HG02943 (cell line): Measurements from ENCODE around the gene NDUFA8.
"Not testable (repeated sequence)": the region's sequence is repeated elsewhere in the genome, so short reads cannot be mapped to it uniquely, and the experiment has no call there.

ENCODE experiments used
- ATAC-seq: cut with Tn5 transposase; IDR thresholded peaks from one replicate; pipeline ENCODE4 v1.9.1; 2021; ENCODE audit warnings: mild to moderate bottlenecking, low read depth, moderate library complexity; ENCODE audit not compliant: unreplicated experiment

Gene NDUFA8

DNA sequence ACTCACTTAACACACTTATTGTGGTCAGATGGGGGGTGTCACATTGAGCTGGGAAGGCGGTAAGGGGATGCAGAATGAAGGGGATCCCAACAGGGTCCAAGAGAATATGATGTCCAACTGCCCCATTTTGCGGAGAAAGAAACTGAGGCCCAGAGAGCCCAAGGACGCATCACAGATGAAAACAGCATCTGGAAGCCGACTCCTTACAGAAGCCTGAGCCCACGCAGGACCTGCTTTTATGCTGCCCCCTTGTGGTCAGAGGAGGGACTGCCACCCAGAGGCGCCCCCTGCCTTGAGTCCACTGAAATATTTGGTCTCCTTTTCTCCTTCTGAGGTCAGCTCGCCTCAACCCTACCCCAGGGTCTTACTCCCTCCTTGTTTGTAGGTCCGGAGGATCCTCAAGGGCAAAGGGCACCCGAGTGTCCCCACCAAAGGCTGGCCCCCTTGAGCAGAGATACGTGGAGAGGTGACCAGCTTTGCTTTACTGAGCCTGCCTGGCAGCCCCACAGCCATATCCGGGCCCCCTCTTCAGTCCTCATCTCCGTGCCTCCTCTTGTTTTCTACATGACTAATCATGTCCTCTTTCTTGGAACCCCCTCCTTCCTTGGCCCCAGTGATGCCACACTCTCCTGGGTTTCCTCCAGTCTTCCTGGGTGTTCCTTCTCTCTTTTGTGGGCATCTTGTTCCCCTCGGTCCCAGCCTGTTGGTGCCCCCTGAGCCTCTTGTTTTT is 36.5 kb downstream of the NDUFA8 start:
- ATAC-seq, result no peak

- ATAC-seq, result no peak
Measured at GRCh38 chr9:122122468-122122867, 37.1 kb downstream of the NDUFA8 start.

- ATAC-seq, result no peak
Measured at GRCh38 chr9:122121931-122122330, 37.6 kb downstream of the NDUFA8 start.

- ATAC-seq, result no peak
Measured at GRCh38 chr9:122121391-122121790, 38.2 kb downstream of the NDUFA8 start.

DNA sequence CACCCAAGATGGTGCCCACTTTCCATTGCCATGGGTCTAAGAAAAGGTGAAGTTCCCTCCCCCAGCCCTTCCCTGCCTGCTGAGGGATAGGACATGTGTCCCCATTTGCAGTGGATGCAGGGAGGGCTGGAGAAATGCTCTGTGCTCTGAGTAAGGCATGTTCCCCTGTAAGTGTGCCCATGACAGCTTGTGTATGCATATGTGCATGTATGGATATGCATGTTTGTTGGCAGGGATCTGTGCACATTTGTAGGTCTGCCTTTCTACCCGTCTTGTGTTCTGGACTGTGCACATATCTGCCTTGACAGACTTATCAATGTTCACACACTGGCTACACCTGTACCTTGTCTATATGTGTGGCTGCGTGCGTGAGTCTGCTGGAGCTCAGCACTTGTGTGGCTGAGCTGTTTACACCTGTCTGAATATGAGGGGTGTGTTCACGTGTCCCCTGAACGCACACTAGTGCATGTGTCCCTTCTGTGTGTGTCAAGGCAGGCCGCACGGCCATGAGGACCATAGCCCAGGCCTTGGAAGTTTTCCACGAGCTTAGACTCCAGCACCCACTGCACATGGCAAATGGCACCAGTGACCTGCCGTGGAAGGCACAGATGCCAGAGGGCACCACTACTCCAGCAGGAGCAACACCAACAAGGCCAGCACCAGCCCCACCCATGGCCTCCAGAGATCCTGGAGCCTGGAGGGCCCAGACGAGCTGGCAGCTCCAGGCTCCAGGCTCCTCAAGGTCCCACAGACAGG is 39.1 kb downstream of the NDUFA8 start:
- ATAC-seq, result no peak

DNA sequence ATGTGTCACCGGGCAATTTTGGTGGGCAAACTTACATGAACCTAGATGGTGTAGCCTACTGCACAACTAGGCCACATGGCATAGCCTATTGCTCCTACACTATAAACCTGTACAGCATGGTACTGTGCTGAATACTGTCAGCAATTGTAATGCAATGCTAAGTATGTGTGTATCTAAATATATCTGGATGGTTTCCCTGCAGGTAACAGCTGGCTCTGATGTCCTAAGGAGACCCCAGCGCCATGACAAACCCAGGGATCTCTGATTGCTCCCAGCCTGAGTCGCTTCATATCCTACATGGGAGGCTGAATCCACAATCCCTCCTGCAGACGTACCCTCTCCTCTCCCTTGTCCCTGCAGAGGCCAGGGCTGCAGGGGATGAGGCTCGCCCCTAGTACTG is 39.9 kb downstream of the NDUFA8 start:
- ATAC-seq, result no peak

DNA sequence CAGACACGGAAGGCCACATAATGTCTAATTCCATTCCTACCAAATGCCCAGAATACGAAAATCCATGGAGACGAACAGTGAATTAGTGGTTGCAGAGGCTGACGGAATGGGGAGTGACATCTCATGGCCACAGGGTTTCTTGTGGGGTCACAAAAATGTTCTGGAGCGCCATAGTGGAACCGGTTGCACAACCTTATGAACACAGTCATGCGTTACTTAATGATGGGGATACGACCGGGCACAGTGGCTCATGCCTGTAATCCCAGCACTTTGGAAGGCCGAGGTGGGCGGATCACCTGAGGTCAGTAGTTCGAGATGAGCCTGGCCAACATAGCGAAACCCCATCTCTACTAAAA is 40.4 kb downstream of the NDUFA8 start:
- ATAC-seq, result no peak

DNA sequence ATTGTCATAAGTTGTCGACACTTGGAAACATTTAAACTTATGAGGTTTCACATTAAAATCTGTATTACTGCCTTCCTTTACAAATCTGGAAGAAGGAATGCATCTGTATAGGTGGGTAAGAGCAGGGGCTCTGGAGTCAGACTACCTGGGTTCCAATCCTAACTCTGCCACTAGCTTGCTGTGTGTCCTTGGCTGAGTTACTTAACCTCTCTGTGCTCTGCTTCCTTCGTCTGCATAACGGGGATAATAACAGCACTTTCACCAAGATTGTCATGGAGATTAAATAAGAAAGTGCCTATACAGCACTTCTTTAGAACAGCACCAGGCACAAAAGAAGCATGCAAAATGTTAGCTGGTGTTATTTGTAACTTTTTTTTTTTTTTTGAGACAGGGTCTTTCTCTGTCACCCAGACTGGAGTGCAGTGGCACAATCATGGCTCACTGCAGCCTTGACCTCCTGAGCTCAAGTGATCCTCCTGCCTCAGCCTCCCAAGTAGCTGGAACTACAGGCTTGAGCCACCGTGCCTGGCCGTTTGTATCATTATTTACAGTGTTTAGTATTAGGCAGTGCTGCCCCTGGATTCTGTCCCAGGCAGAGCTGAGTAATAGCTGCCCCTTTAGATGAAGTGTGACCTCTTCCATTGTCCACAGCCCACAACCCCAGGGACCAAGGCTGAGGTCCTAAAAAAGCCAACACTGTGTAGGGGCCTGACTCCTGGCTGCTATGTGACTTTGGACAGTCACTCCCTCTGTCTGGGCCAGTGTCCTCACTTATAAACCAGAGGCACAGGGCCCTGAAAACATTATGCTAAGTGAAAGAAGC is 41.0 kb downstream of the NDUFA8 start:
- no peak for ATAC-seq

GRCh38 chr9:122117241-122117640 is 42.3 kb downstream of the NDUFA8 start:
- ATAC-seq, result not testable (repeated sequence)

- no peak for ATAC-seq
Measured at GRCh38 chr9:122116448-122117173, 43.0 kb downstream of the NDUFA8 start.

- ATAC-seq, result no peak
Measured at GRCh38 chr9:122116040-122116439, 43.5 kb downstream of the NDUFA8 start.

GRCh38 chr9:122115176-122116035 is 44.2 kb downstream of the NDUFA8 start:
- ATAC-seq, result no peak

DNA sequence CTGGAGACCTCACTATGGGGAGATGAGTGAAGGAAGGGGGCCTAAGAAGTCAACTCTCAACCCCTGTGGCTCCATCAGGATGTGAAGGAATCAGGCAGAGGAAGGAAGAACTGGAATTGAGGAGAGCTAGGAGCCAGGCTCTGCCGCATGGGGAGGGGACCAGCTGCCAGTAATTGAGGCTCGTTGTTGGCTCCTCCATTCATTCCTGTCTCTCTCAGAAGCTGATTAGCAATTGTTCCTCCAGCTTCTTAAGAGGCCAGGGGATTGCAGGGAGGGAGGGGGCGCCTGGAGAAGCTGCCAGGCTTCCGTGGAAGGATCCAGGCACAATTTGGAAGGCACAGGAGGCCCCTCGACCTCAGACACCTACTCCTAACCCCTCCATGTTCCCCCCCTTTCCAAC is 46.0 kb downstream of the NDUFA8 start:
- ATAC-seq, result no peak

GRCh38 chr9:122112238-122112637 is 47.3 kb downstream of the NDUFA8 start:
- no peak for ATAC-seq

GRCh38 chr9:122111413-122112085 is 48.0 kb downstream of the NDUFA8 start:
- ATAC-seq, result no peak

GRCh38 chr9:122110100-122110833 is 49.3 kb downstream of the NDUFA8 start:
- no peak for ATAC-seq

GRCh38 chr9:122109035-122109813 is 50.4 kb downstream of the NDUFA8 start:
- no peak for ATAC-seq
